IMR-90 (cell line): Measurements from ENCODE around the gene ZCCHC7. TPM values are rescaled to one million over a fixed set of nuclear protein-coding genes. Genes with fewer than 3 reads are reported as not detected.

Experiments used
- ATAC-seq: fragments of 200-7000 bp; cut with Tn5 transposase; 2 replicates; pipeline ENCODE4 v1.9.1; 2020; ENCODE audit warnings: low read depth, mild to moderate bottlenecking, moderate library complexity
- BruUV-seq: library from RNA; stranded (reverse); fragments of 400-500 nt; replicated peaks from 2 replicates; lab custom pipeline; 2021; lab: Mats Ljungman, UMichigan
- CTCF ChIA-PET: fragments of 300-600 bp; formaldehyde crosslinking; extraction: SDS; loops from one replicate; lab custom pipeline; 2021; ENCODE audit warnings: antibody characterized with exemption; lab: Yijun Ruan, JAX
- POLR2A ChIA-PET: fragments of 300-600 bp; sonication (Branson Sonifier 250); formaldehyde crosslinking; loops from one replicate; lab custom pipeline; 2022; ENCODE audit warnings: antibody characterized with exemption; ENCODE audit not compliant: unreplicated experiment; lab: Charles Lee
- DNase-seq: peaks from one replicate; pipeline ENCODE4 v3.0.0; 2013
- H2AFZ ChIP-seq: replicated peaks from 2 replicates; pipeline ENCODE3; 2013; ENCODE audit warnings: low read length, mild to moderate bottlenecking; ENCODE audit not compliant: poor library complexity
- H2AK5ac ChIP-seq: 2 replicates; pipeline ENCODE4 v1.6.1; 2013; ENCODE audit warnings: low read depth, low read length, inconsistent platforms
- H2AK9ac ChIP-seq: replicated peaks from 2 replicates; pipeline ENCODE3; 2013; ENCODE audit warnings: mild to moderate bottlenecking, low read depth, low read length, moderate library complexity; ENCODE audit not compliant: poor library complexity
- H2BK120ac ChIP-seq: 2 replicates; pipeline ENCODE4 v1.6.1; 2013; ENCODE audit warnings: low read depth, low read length, inconsistent platforms
- H2BK15ac ChIP-seq: 3 replicates; pipeline ENCODE4 v1.6.1; 2013; ENCODE audit warnings: low read depth, low read length, inconsistent platforms
- H2BK20ac ChIP-seq: 2 replicates; pipeline ENCODE4 v1.6.1; 2013; ENCODE audit warnings: low read depth, mild to moderate bottlenecking, inconsistent platforms, low read length, moderate library complexity
- H2BK5ac ChIP-seq: 2 replicates; pipeline ENCODE4 v1.6.1; 2013; ENCODE audit warnings: mild to moderate bottlenecking, low read depth, low read length, inconsistent platforms; ENCODE audit not compliant: poor library complexity, severe bottlenecking
- H3K14ac ChIP-seq: replicated peaks from 2 replicates; pipeline ENCODE4 v1.6.1; 2013; ENCODE audit warnings: low read depth, low read length, inconsistent platforms
- H3K18ac ChIP-seq: 2 replicates; pipeline ENCODE4 v1.6.1; 2013; ENCODE audit warnings: low read depth, low read length, control low read depth
- H3K23ac ChIP-seq: 2 replicates; pipeline ENCODE4 v1.6.1; 2013; ENCODE audit warnings: low read depth, low read length, inconsistent platforms
- H3K27ac ChIP-seq: 2 replicates; pipeline ENCODE4 v1.5.1; 2013; ENCODE audit warnings: mild to moderate bottlenecking, control low read depth, low read length; ENCODE audit not compliant: insufficient read depth
- H3K27me3 ChIP-seq: 2 replicates; pipeline ENCODE4 v1.6.1; 2013; ENCODE audit warnings: low read length; ENCODE audit not compliant: control insufficient read depth, insufficient read depth
- H3K36me3 ChIP-seq: 2 replicates; pipeline ENCODE4 v1.6.1; 2013; ENCODE audit warnings: low read length, mixed read lengths; ENCODE audit not compliant: control insufficient read depth, insufficient read depth
- H3K4ac ChIP-seq: 2 replicates; pipeline ENCODE4 v1.6.1; 2013; ENCODE audit warnings: low read depth, low read length, inconsistent platforms
- H3K4me1 ChIP-seq: 2 replicates; pipeline ENCODE4 v1.6.1; 2013; ENCODE audit warnings: low read length, mixed read lengths; ENCODE audit not compliant: control insufficient read depth, insufficient read depth
- H3K4me2 ChIP-seq: 2 replicates; pipeline ENCODE4 v1.6.1; 2013; ENCODE audit warnings: low read depth, mild to moderate bottlenecking, control low read depth, low read length, moderate library complexity
- H3K4me3 ChIP-seq: 2 replicates; pipeline ENCODE4 v1.5.1; 2013; ENCODE audit warnings: low read depth, mild to moderate bottlenecking, control low read depth, low read length, moderate library complexity; ENCODE audit not compliant: insufficient read depth
- H3K56ac ChIP-seq: 2 replicates; pipeline ENCODE4 v1.6.1; 2013; ENCODE audit warnings: low read length, inconsistent platforms; ENCODE audit not compliant: insufficient read depth; ENCODE audit errors: extremely low read depth
- H3K79me1 ChIP-seq, 2 experiments: 2 replicates each; pipeline ENCODE4 v1.6.1; 2013; ENCODE audit warnings: low read length in 2 of 2, inconsistent platforms in 1 of 2, low read depth in 1 of 2
- H3K9ac ChIP-seq: 2 replicates; pipeline ENCODE4 v1.6.1; 2013; ENCODE audit warnings: low read depth, low read length, control low read depth
- H3K9me1 ChIP-seq: 2 replicates; pipeline ENCODE4 v1.6.1; 2013; ENCODE audit warnings: low read length, inconsistent platforms; ENCODE audit not compliant: insufficient read depth
- H3K9me3 ChIP-seq: 2 replicates; pipeline ENCODE4 v1.6.1; 2013; ENCODE audit warnings: low read length; ENCODE audit not compliant: control insufficient read depth, insufficient read depth
- H4K20me1 ChIP-seq: 2 replicates; pipeline ENCODE4 v1.6.1; 2013; ENCODE audit warnings: low read length, inconsistent platforms; ENCODE audit not compliant: insufficient read depth
- H4K5ac ChIP-seq: 2 replicates; pipeline ENCODE4 v1.6.1; 2013; ENCODE audit warnings: mild to moderate bottlenecking, low read depth, low read length, control low read depth
- H4K8ac ChIP-seq, 2 experiments: 2 replicates each; pipeline ENCODE4 v1.6.1; 2013; ENCODE audit warnings: low read depth in 2 of 2, low read length in 2 of 2, control low read depth in 1 of 2, inconsistent platforms in 1 of 2
- H4K91ac ChIP-seq: 2 replicates; pipeline ENCODE4 v1.6.1; 2013; ENCODE audit warnings: low read depth, low read length, inconsistent platforms; ENCODE audit not compliant: insufficient read depth
- BHLHE40 ChIP-seq: fragments of 150-350 bp; IDR thresholded peaks from 2 replicates; pipeline ENCODE4 v1.6.1; 2016; ENCODE audit warnings: mild to moderate bottlenecking, low read depth, low read length
- CEBPB ChIP-seq: IDR thresholded peaks from 2 replicates; pipeline ENCODE4 v1.6.1; 2012; ENCODE audit warnings: low read depth, low read length, improper control_type of control experiment
- CHD1 ChIP-seq: IDR thresholded peaks from 2 replicates; pipeline ENCODE4 v1.6.1; 2012; ENCODE audit warnings: low read depth, low read length, improper control_type of control experiment
- CTCF ChIP-seq: conservative IDR thresholded peaks from 2 replicates; pipeline ENCODE4 v1.5.1; 2012; ENCODE audit warnings: mild to moderate bottlenecking, low read depth, low read length, improper control_type of control experiment
- FOS ChIP-seq: fragments of 150-350 bp; IDR thresholded peaks from 2 replicates; pipeline ENCODE4 v1.6.1; 2016; ENCODE audit warnings: low read depth, low read length
- MAFK ChIP-seq: IDR thresholded peaks from 2 replicates; pipeline ENCODE4 v1.6.1; 2012; ENCODE audit warnings: low read depth, low read length, improper control_type of control experiment
- MAZ ChIP-seq: IDR thresholded peaks from 2 replicates; pipeline ENCODE4 v1.6.1; 2012; ENCODE audit warnings: low read depth, mild to moderate bottlenecking, low read length, improper control_type of control experiment, moderate library complexity, borderline replicate concordance
- MXI1 ChIP-seq: IDR thresholded peaks from 2 replicates; pipeline ENCODE4 v1.6.1; 2012; ENCODE audit warnings: low read depth, mild to moderate bottlenecking, low read length, moderate library complexity, borderline replicate concordance
- NFE2L2 ChIP-seq: fragments of 150-350 bp; IDR thresholded peaks from 2 replicates; pipeline ENCODE4 v1.6.1; 2016; ENCODE audit warnings: low read depth, mild to moderate bottlenecking, low read length
- POLR2A ChIP-seq: IDR thresholded peaks from 2 replicates; pipeline ENCODE4 v1.6.1; 2012; ENCODE audit warnings: mild to moderate bottlenecking, low read depth, low read length
- RAD21 ChIP-seq: IDR thresholded peaks from 2 replicates; pipeline ENCODE4 v1.6.1; 2012; ENCODE audit warnings: low read length, improper control_type of control experiment
- RCOR1 ChIP-seq: IDR thresholded peaks from 2 replicates; pipeline ENCODE4 v1.6.1; 2012; ENCODE audit warnings: mild to moderate bottlenecking, low read length, improper control_type of control experiment; ENCODE audit not compliant: insufficient replicate concordance
- RFX5 ChIP-seq: IDR thresholded peaks from 2 replicates; pipeline ENCODE4 v1.8.0; 2012; ENCODE audit warnings: low read depth, mild to moderate bottlenecking, low read length, moderate library complexity
- SMC3 ChIP-seq: fragments of 150-350 bp; IDR thresholded peaks from 2 replicates; pipeline ENCODE4 v1.6.1; 2016; ENCODE audit warnings: low read depth, mild to moderate bottlenecking, antibody characterized with exemption, low read length, moderate library complexity
- USF2 ChIP-seq: fragments of 150-350 bp; IDR thresholded peaks from 2 replicates; pipeline ENCODE4 v1.6.1; 2017; ENCODE audit warnings: mild to moderate bottlenecking, antibody characterized with exemption, low read length, low read depth
- WGBS, 2 experiments: methylation state at CpG; one replicate each; pipeline versions ENCODE4 v1.1.5 to v1.1.7; 2013; ENCODE audit warnings: missing lambda C conversion rate in 2 of 2; ENCODE audit not compliant: insufficient read length in 1 of 2; ENCODE audit errors: extremely low coverage in 2 of 2; 5-methylcytosine and 5-hydroxymethylcytosine counted together
- dilution Hi-C: fragments of 300-500 bp; cut with HindIII; formaldehyde crosslinking; loops from one replicate; pipeline ENCODE4 v1.14.3; 2018; ENCODE audit warnings: low sequenced_read_pairs; ENCODE audit not compliant: unreplicated experiment
- in situ Hi-C: fragments of 300-500 bp; cut with MboI; formaldehyde crosslinking; loops from 3 replicates; pipeline ENCODE4 v1.14.3; 2019; ENCODE audit warnings: low sequenced_read_pairs, inconsistent platforms, mixed read lengths
- intact Hi-C: fragments of 100-400 bp; cut with micrococcal nuclease; formaldehyde crosslinking; loops from 2 replicates; pipeline ENCODE4 v1.10.0; 2022
- polyA plus RNA-seq, 3 experiments: library from polyadenylated mRNA; depleted of rRNA; stranded (reverse); fragments of >200 nt; gene quantifications; 2 replicates each; pipeline ENCODE4 v1.2.3, GENCODE V29; 2012; ENCODE audit warnings: low replicate concordance in 1 of 3
- total RNA-seq: library from RNA; depleted of rRNA; stranded (reverse); fragments of >200 nt; gene quantifications from 2 replicates; pipeline ENCODE4 v1.2.3, GENCODE V29; 2012
- TF ChIP-seq, protein P1 (sequence below): fragments of 150-350 bp; IDR thresholded peaks from 2 replicates; pipeline ENCODE4 v1.6.1; 2016; ENCODE audit warnings: low read depth, mild to moderate bottlenecking, low read length, moderate library complexity, borderline replicate concordance

The ZCCHC7 gene
- total and polyA plus RNA-seq, 2 of the 4 experiments (the other 2 are of a cell fraction), result 13.6 to 28.7 TPM

DNA sequence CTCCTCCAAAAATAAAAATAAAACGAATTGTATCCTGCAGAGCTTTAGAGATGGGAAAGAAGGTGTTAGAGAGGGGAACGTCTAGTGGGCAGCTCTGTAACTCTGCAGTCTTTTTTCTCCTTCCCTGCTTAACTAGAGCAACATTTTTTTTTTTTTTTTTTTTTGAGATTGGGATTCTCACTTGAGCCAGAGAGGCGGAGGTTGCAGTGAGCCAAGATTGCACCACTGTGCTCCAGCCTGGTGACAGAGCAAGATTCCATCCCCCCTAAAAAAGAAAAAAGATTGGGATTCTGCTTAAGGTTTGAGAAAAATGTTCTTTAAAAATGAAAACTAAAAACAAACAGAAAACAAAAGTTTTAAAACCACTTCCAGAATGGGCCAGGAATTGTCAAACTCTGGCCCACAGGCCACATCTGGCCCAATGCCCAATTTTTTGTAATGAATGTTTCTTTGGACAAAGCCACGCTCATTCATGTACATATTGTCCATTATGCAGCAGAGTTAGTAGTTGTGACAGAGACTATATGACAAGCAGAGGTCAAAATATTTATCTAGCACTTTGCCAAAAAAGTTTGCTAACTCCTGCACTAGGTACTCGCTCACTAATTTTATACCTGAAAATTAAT, 98.5 kb downstream of the ZCCHC7 start:
- H3K4me1 ChIP-seq, result no peaks in the 10 kb centered on the region
- H2BK20ac ChIP-seq, result no peak overlapping the region
- DNase-seq (no peak), ATAC-seq (no peak)
- H4K20me1 ChIP-seq, result no peaks in the 10 kb centered on the region
- H2AFZ ChIP-seq, result no peak overlapping the region
- no peak overlapping the region for H2BK120ac ChIP-seq
- H3K27me3 ChIP-seq, result no peaks in the 10 kb centered on the region
- no peak overlapping the region for H3K4me2 ChIP-seq
- H3K9me1 ChIP-seq, result no peaks in the 10 kb centered on the region; the same call in 1 of the 2 replicates
- POLR2A ChIA-PET, result no interaction called here
- CTCF ChIA-PET, result no interaction called here
- no peak overlapping the region for H4K5ac ChIP-seq
- H2BK15ac ChIP-seq, result no peak overlapping the region
- no CpG with 5 or more reads among the region's 5 CpGs for WGBS, 2 experiments
- in situ Hi-C loops, result no loop called here
- H2BK5ac ChIP-seq, result no peak overlapping the region
- BruUV-seq, result no TSS peak
- H3K4ac ChIP-seq, result no peak overlapping the region
- peaks cover 9 to 12% of the 10 kb centered on the region in 2 experiments for H3K79me1 ChIP-seq
- TF ChIP-seq RCOR1, result no peak
- no peak for TF ChIP-seq POLR2A
- TF ChIP-seq FOS, result no peak
- TF ChIP-seq USF2, result no peak
- TF ChIP-seq CEBPB, result no peak
- no peak for TF ChIP-seq MAZ
- no peak for TF ChIP-seq MXI1
- TF ChIP-seq SMC3, result no peak
- TF ChIP-seq CHD1, result no peak
- TF ChIP-seq, protein P1, sequence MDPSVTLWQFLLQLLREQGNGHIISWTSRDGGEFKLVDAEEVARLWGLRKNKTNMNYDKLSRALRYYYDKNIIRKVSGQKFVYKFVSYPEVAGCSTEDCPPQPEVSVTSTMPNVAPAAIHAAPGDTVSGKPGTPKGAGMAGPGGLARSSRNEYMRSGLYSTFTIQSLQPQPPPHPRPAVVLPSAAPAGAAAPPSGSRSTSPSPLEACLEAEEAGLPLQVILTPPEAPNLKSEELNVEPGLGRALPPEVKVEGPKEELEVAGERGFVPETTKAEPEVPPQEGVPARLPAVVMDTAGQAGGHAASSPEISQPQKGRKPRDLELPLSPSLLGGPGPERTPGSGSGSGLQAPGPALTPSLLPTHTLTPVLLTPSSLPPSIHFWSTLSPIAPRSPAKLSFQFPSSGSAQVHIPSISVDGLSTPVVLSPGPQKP, result no peak
- no peak for TF ChIP-seq NFE2L2
- no peak for TF ChIP-seq RAD21
- no peak for TF ChIP-seq RFX5
- no peak for TF ChIP-seq CTCF
- no peak for TF ChIP-seq BHLHE40
- no peak for TF ChIP-seq MAFK
- H2AK9ac ChIP-seq, result no peak overlapping the region
- H3K9ac ChIP-seq, result no peak overlapping the region
- H2AK5ac ChIP-seq, result no peak overlapping the region
- H3K14ac ChIP-seq, result no peak overlapping the region
- no peak overlapping the region for H3K56ac ChIP-seq
- H3K4me3 ChIP-seq, result no peak overlapping the region
- H3K9me3 ChIP-seq, result no peaks in the 10 kb centered on the region
- H3K36me3 ChIP-seq, result no peaks in the 10 kb centered on the region
- H4K91ac ChIP-seq, result no peak overlapping the region
- no peak overlapping the region for H3K18ac ChIP-seq
- no peak overlapping the region for H3K27ac ChIP-seq
- dilution Hi-C loops, result no loop called here
- H3K23ac ChIP-seq, result no peak overlapping the region
- H4K8ac ChIP-seq, result no peak overlapping the region
- intact Hi-C loops, result loop anchor here (10.0 kb wide), 1 partner anchor 56 kb away; no protein-coding TSS in a partner anchor
